CD4-positive, alpha-beta T cell treated with Interleukin-15 for 4 hours (primary cell): Measurements from ENCODE around the gene TMEM123.
A peak's percentile ranks its signal among the peaks of the same experiment; 100 is the strongest.

Source experiments
- DNase-seq: peaks from one replicate; pipeline ENCODE4 v3.0.0-alpha.2; 2020; ENCODE audit warnings: low spot score

TMEM123 gene

GRCh38 chr11:102422817-102423712 lies 29.5 kb downstream of the TMEM123 start:
- DNase-seq, result peak; percentile 43

DNA sequence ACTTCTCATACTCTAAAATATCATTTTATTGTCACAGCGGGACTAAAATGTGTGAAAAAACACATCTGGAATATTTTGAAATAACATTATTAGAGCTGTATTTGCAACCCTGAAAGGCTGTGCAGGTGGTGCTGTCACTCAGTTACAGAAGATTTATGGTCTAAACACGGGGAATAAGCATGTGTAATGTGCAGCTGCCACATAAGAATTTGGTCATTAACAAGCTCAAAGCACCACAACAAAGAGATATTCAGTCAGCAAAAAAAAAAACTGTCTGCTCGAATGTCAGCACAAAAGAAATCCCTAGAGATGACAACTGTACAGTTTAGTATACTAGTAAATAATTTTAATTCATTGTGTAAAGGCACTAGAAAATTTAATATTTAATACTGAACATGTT lies 31.3 kb downstream of the TMEM123 start:
- DNase-seq, result peak; percentile 44

GRCh38 chr11:102420547-102420946 lies 32.0 kb downstream of the TMEM123 start:
- DNase-seq, result no peak

GRCh38 chr11:102419181-102419580 lies 33.4 kb downstream of the TMEM123 start:
- no peak for DNase-seq

DNA sequence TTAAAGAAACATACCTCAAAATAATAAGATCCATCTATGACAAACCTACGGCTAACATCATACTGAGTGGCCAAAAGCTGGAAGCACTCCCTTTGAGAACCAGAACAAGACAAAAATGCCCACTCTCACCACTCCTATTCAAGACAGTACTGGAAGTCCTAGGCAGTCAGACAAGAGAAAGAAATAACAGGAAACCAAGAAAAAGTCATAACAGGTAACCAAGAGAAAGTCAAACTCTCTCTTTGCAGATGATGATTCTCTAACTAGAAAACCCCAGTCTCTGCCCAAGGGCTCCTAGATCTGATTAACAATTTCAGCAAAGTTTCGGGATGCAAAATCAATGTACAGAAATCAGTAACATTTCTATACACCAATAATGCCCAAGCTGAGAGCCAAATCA lies 35.6 kb downstream of the TMEM123 start:
- peak; percentile 41 for DNase-seq

GRCh38 chr11:102415304-102415916 lies 37.2 kb downstream of the TMEM123 start:
- peak; percentile 73 for DNase-seq

DNA sequence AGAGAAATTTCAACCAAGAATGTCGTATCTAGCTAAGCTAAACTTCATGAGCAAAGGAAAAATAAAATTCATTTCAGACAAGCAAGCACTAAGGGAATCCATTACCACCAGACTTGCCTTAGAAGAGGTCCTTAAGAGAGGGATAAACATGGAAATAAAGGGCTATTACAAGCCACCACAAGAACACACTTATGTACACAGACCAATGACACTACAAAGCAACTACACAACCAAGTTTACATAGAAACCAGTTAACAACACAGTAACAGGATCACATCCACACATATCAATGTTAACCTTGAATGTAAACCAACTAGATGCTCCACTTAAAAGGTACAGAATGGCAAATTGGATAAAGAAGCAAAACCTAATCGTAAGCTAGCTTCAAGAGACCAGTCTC lies 38.0 kb downstream of the TMEM123 start:
- DNase-seq, result no peak

DNA sequence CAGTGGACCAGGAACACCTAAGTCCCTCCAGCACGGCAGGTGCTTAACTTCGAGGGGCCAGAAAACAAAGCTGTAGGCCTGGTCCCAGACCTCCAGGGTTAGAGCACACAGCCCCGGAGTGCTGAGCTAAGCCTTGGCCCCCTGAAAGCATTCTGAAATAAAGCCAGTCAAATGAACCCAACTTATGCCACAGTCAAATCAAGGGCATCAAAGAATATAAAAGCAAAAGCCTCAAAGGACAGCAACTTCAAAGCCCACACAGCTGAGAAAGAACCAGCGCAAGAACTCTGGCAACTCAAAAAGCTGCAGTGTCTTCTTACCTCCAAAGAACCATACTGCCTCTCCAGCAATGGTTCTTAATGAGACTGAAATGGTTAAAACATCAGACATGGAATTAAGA lies 39.1 kb downstream of the TMEM123 start:
- DNase-seq, result no peak

DNA sequence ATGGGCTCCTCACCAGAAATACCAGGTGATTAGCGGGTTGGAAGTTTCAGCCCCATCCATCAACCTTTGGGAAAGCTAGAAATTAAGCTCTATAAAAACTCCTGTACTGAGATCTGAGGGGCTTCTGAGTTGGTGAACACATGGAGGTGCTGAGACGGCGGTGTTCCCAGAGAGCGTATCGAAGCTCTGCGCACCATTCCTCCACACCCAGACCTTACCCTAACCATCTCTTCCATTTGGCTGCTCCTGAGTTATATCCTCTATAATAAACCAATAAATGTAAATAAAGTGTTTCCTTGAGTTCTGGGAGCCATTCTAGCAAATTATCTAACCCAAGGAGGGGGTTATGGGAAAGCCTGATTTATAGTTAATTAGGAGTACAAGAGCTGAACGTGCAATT lies 41.4 kb downstream of the TMEM123 start:
- no peak for DNase-seq

DNA sequence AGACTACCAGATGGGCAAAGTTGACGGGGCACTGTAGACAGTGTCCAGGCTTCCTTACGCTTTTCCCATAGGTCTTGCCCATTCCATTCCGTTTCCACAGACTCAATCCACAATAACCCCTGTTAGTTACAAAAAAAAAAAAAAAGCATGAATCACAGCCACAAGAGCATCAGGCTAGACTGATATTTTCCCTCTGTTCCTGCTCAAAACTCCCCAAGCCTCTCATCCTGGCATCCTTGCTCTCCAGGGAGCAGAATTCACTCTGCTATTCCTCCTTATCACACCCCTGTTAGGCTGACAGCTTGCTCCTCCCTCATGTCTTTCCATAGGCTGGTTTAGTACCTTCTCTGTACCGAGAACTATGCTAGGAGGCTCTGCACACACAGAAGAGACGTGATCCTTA lies 42.2 kb downstream of the TMEM123 start:
- no peak for DNase-seq

- DNase-seq, result no peak
Measured at GRCh38 chr11:102408339-102408738, 44.2 kb downstream of the TMEM123 start.

- no peak for DNase-seq
Measured at GRCh38 chr11:102407901-102408300, 44.7 kb downstream of the TMEM123 start.

GRCh38 chr11:102406099-102406498 lies 46.5 kb downstream of the TMEM123 start:
- DNase-seq, result no peak

- no peak for DNase-seq
Measured at GRCh38 chr11:102405501-102405900, 47.1 kb downstream of the TMEM123 start.

GRCh38 chr11:102402548-102402947 lies 50.0 kb downstream of the TMEM123 start:
- DNase-seq, result no peak

GRCh38 chr11:102401905-102402304 lies 50.7 kb downstream of the TMEM123 start:
- DNase-seq, result no peak

GRCh38 chr11:102400603-102401002 lies 52.0 kb downstream of the TMEM123 start:
- no peak for DNase-seq

GRCh38 chr11:102399189-102399588 lies 53.4 kb downstream of the TMEM123 start:
- no peak for DNase-seq

DNA sequence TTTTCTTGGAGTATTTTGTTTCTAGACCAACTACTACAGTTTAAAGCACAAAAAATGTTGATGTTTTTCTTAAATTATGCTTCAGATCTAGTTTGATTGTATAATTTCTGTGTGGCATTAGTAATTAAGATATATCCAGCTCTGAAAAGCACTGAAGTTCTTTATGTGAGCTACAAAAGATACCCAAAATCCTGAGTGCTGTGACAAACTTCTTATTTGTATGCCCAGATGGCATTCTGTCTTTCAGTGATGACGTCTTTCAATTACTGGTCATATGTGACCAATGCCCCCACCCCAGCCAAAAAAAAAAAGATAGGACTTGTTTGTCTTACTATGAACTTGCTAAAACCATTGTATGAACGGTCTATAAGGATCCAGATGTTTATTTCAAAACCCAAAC lies 54.3 kb downstream of the TMEM123 start:
- no peak for DNase-seq

- no peak for DNase-seq
Measured at GRCh38 chr11:102396708-102397563, 55.6 kb downstream of the TMEM123 start.

GRCh38 chr11:102395720-102396393 lies 56.7 kb downstream of the TMEM123 start:
- no peak for DNase-seq

GRCh38 chr11:102393272-102393730 lies 59.3 kb downstream of the TMEM123 start:
- no peak for DNase-seq
